NCI-H2171 treated with DMSO at 0.1 percent for 48 hours (cell line): ENCODE results near the gene EDN2.
A peak's percentile ranks its signal among the peaks of the same experiment; 100 is the strongest.

Source experiments
- DNase-seq: peaks from one replicate; lab custom pipeline; 2025; lab: John Stamatoyannopoulos, UW

The EDN2 gene

DNA sequence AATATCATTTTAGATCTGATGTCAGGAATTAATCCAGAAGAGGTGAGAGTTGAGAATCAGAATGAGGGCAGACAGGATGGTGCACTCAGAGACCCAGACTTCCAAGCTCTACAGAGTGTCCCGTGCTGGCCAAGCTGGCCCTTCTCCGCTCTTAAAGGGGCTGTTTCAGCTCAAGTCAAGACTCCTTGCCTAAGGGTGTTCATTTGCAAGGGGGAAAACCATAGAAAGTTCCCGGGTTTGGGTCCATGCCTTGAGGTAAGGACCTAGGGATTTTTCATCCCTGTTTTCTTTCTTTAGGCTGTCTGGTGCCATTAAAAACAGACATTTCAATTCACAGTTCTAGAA lies 47.5 kb downstream of the EDN2 start:
- DNase-seq: no peak

DNA sequence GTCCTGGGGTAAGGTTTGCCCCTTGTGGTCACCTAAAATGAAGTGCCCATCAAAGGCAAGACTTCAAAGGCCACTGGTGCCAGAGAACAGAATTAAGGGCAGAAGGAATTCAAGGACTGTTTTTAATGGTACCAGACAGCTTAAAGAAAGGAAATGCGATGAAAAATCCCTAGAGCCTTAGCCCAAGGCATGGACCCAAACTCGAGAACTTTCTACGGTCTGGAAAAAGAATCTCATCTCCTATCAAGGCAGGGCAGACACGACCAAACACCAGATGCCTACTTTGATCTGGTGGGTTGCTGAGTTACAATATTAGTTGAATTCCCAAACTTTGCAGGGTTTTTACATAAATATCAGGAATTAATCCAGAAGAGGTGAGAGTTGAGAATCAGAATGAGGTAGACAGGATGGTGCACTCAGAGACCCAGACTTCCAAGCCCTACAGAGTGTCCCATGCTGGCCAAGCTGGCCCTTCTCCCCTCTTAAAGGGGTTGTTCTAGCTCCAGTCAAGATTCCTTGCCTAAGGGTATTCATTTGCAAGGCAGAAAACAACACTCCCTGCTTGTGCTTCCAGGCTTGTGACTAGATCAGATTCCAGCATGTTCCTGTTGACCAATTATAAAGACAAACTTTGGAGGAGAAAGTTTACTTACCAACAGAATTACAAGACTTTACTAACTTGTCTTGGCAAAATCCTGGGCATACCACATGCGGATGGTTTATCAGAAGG lies 48.0 kb downstream of the EDN2 start:
- DNase-seq: no peak

DNA sequence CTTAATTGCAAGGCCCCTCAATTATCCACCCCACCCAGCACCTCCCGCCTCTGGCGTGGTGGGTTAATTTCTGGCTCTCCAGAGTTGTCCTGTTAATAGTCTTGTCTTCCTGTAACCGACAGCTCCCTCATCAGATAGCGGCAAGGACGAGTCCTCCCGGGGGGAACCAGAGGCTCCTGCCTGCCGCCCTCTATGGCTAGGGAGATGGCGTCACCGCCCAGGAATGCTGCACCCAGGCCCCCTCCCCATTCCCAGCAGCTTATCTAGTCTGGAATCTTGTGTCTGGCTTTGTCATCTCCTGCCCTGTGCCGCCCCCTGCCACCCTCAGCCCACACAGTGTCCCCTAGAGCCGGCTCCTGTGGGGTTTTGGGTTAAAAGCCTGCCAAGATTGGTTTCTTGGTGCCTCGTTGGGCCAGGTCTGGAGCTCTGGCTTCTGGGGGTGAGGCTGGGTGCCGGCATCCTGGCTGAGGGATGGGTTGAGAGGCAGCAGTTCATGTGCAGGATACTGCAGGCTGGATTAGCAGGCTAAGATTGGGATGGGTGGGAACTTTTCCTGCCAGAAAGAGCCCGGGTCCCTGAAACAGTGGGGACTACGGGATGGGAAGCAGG lies 48.8 kb downstream of the EDN2 start:
- no peak for DNase-seq

DNA sequence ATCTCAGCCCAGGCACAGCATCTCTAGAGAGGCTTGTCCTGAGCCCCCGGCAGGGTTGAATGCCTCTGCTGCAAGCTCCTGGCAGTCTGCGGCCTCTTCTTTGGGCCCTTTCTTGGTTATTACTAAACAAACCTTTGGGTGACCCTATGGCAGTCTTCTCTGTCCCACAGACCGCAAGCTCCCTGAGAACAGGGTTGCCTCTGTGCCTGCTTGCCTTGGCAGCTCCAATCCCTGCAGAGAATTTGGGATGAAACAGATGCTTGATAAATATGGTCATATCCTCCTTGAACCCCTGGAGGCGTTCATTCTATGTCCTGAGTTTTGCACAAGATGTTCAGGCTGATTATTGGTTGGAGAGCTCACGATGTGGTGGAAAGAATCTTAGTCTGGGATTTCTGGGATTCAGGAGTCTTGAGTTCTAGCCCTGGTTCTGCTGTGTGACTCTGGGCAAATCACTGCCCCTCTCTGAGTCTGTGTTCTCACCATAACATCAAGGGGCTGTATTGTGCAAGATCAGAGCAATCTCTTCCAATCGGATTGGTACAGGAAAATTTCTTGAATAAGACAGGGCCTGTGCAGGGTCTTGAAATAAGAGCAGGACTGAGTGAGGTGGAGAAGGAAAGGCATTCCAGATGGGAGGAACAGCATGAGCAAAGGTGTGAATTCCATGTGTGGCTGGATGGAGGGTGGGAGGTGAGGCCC lies 49.6 kb downstream of the EDN2 start:
- no peak for DNase-seq

DNA sequence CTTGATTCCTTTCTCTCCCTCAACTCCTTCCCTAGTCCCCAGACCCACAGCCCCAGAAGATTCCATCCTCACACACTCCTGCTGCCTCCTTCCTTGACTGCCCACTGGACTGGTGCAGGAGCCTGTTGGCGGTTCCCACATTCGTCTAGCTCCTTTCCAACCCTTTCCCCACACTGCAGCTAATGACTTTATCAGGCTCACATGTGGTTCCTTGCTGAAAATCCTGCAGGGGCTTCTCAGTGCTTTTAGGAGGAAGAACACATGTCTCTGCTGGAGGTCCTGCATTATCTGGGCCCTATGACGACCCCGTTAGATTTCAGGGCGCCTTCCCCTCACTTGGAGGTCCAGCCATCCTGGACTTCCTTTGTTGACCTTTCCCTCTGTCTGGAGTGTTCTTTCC lies 50.2 kb downstream of the EDN2 start:
- DNase-seq: no peak

DNA sequence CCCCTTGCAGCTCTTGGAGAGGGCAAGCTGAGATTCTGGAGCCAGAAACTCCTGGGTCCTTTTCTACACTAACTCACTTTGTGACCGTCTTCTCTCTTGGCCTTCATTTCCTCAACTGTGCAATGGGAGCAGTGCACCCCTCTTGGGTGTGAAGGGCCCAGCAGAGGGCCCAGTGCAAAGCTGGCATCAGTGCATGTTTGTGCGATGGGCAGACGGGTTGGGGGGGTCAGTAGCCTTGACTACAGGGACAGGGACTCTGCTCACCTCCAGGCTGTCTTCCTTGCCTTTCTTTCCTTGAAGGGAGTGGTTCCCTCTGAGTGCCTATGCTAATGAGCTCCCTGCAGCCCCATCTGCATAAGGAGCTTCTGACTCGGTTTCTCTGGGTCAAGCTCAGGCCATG lies 51.0 kb downstream of the EDN2 start:
- DNase-seq: no peak

DNA sequence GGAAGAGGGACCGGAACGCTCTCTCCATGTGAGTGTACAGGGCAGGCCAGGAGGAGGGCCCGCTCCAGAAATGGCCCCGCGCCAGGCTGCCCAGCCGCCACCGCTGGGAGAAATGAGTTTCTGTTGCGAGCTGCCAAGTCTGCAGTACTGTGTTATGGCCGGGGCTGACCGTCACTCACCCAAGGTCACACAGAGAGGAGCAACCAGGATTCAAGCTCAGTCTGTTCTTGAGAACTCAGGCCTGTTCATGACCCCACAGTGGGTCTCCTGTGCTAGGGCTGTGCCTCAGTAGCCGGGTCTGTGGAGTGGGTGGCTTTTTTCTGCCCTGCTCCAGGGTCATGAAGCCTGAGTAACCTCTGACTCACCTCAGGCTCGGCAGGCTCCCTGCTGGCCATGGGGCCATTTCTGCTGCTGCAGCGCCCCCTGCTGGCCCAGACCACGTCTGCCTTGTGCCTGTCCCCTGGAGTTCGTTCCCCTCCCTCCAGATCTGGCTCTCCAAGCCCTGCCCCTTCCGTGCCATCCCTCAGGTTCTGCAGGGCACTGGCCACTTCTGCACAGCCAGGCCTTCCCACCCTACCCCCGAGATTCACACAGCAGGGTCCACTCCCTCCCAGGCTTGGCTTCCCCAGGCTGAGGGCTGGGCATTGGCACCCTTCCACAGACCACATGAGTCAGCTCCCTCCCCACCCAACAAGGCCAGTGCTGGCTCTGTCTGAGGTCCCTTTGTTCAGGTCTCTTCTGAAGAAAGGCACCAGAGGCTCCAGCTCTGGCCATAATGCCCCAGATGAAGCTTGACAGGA lies 51.8 kb downstream of the EDN2 start:
- DNase-seq: peak; percentile 49

DNA sequence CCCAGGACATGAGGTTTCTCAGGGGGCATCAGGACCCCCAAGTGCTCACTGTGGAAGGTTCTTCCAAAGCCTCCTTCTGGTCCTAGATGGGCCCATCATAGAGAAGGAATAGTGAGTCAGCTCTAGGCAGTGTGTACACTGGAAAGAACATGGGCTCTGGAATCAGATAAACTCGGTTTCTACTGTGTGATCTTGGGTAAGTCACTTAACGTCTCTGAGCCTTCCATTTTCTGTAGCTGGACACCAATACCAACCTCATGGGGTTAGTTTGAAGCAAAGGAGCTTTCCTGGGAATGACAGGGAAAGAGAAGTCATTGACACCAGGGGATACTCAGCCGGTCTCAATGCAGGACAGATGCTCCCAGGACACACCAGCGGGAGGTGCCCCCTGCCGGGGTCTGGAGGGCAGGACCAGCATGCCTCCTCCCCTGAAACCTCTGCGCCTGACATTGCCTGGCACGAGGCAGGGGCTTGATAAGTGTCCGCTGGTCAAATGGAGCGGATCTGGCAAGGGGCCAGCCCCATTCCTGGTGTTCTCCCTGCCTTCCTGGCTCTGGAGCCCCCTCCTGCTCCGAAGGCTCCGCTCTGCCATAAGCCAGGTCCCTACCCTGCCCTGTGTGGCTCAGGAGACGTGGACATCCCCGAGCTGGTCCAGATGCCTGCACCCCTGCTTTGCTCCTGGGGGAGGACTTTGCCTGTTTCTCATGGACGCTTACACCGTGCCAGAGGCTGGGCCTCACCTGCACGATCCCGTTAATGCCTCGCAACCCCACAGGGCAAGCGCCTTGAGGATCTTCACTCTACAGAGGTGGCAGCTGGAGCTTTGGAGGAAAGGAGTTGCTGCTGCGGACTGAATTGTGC lies 52.8 kb downstream of the EDN2 start:
- no peak for DNase-seq

DNA sequence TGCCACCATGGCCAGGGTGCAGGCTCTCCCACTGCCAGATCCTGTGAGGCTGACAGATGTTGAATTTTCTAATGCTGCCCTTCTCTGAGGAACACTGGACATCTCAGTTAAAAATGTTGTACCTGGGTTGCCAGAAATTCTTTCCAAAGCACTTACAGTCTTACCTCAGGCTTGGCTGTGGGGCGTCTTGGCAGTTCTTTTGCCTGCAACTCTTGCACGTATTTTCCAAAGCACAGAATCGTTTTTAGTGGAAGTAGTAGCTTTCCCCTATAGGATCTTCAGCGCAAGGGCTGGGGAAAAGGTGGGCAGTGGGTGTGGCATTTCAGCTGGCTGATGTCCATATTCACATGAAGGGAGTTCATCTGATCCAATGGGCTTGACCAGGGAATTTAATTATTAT lies 53.9 kb downstream of the EDN2 start:
- no peak for DNase-seq

DNA sequence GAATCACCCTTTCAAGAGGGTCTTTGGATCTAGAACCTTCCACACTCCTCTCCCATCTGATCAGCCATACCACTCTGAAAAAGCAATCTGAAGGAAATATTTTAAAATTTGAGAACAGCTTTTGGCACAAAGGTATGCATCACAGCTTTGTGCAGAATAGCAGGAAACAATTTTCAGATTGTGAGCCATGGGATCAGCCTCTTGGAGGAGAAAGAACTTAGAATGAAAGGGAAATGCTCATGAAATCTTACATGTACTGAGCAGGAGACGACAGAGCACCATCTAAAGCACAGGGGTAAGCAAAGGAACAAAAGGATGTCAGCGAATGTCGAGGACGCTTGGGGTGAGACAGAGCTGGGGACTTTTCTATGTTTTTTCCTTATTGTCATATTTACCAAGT lies 54.4 kb downstream of the EDN2 start:
- DNase-seq: no peak

DNA sequence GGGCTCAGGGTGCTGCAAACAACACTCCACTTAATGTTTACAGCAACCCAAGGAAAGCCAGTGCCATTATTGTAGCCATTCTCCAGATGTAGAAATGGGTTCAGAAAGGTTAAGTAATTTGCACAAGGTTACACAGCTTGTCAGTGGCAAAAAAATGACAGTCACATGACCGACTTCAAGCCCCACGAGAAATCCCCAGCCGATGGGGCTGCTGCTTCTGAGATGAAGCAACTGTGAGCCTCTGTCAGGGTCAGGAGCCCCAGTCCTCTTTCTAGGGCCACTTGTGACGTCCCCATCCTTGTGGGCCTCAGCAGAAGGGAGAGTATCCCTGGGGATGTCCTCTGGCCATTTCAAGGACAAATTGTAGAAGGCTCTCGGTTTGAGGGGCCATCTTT lies 54.8 kb downstream of the EDN2 start:
- DNase-seq: no peak
